ENCODE measurements around the gene NPHP4.

DNA sequence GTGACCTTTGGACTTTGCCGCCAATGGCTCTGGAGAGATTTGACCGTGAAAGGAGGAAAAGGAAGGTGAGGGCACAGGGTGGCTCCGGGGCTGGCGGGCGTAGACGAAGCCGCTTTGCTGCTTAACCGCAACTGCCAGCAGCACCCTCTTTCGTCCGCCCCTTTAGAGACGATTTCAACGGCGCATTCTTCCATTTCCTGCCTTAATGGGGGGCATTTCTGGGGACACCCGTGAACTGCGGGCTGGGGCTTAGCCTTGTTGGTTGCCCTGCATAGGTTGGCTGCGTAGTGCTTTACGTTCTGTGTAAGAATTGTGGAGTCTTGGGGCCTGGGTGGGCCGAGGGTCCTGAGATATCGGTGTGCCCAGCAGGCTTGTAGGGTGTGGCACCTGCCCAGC is 6.7 kb upstream of the NPHP4 start:
- TF ChIP-seq CTCF (IDR thresholded peaks at IDR 0.05; ENCODE audit: low read length) (no peak), EZH2 (IDR thresholded peaks at IDR 0.05; ENCODE audit: borderline replicate concordance, low read length) (no peak)

Measured in OCI-LY1 (cell line).